Endometrium (tissue), 2 donors: ENCODE data around the gene PCK2.
A peak's percentile ranks its signal among the peaks of the same experiment; 100 is the strongest.

Experiments used
- FAIRE-seq: peaks from 2 replicates; lab custom pipeline; 2012; peaks lifted over from hg19 to GRCh38; lab: Jason Lieb, UNC
- donor health status: control.
- donor health status: control.

Gene PCK2

DNA sequence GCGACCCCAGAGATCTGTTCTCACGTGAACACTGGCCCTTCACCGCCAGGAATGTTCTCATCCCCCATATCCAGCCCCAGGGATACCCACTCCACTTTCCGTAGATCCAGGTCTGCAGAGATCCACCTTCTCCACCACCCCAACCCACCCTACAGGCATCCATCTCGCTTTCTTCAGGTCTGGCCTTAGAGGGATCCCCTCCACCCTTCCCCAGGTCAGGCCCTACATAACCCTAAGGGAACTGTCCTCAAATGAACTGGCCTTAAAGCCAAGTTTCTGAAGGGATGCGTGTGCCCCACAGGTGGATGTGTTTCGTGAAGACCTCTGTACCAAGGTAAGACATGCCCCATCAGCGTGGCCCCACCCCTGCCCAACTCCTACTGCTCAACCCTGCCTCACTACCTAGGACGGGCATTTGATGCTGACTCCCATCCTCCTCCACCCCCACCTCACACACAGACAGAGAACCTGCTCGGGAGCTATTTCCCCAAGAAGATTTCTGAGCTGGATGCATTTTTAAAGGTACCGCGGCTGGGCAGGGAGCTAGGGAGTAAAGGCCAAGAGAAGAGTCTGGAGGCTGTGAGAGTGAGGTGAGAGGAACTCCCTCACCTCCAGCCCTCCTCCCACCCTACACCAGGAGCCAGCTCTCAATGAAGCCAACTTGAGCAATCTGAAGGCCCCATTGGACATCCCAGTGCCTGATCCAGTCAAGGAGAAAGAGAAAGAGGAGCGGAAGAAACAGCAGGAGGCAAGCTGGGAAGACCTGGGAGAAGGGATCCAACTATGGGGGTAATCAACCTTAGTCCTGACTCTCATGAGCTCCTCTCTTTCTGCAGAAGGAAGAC lies 42.8 kb downstream of the PCK2 start:
- no peak for FAIRE-seq

DNA sequence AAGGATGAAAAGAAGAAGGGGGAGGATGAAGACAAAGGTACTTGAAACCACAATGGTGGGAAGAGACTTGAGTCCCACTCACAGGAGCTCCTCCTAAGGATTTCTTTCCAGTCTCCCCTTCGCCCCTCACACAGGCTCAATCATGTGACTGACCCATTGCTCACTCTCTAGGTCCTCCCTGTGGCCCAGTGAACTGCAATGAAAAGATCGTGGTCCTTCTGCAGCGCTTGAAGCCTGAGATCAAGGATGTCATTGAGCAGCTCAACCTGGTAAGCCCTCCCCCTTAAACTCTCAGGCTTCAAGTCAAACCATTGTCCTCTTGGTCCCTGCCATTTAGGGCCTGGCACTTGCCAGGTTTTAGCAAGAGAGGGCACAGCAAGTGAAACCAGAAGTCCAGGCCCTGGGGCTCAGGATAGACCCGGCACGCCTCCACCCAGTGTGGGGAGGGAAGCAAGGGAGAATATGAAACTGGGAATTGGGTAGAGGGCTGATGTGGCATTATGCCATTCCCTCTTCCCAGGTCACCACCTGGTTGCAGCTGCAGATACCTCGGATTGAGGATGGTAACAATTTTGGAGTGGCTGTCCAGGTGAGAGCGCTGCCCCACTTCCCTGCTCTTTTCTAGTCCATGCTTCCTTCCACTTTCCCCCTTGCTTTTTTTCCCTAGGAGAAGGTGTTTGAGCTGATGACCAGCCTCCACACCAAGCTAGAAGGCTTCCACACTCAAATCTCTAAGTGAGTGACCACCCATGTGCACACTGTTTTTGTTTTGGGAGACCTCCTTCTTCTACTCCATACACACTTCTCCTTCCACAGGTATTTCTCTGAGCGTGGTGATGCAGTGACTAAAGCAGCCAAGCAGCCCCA lies 43.7 kb downstream of the PCK2 start:
- no peak for FAIRE-seq

DNA sequence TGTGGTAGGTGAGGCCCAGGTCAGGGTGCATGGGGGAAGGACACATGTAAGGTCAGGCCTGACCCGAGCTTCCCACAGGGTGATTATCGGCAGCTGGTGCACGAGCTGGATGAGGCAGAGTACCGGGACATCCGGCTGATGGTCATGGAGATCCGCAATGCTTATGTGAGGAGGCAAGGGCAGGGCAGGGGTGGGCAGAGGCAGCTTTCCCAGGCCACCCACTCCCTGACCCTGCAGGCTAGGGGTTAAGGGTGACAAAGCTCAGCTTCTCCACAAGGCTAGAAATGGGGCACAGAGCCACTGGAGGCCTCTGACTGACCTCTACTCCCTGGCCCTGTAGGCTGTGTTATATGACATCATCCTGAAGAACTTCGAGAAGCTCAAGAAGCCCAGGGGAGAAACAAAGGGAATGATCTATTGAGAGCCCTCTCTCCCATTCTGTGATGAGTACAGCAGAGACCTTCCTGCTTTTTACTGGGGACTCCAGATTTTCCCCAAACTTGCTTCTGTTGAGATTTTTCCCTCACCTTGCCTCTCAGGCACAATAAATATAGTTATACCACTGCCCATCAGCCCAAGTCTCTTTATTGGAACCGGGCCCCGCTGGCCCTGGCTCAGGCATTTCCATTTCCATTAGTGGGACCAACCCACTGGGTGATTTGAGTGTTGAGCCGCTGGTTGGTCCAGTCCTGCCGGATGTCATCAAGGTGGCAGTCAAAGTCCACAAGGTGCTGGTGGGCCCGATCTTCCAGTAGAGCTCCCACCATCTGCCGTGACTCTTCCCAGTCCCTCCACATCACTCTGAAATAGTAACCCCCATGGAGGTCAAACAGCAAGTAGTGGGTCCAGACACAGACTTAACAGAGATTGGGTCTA lies 44.5 kb downstream of the PCK2 start:
- FAIRE-seq, result no peak

DNA sequence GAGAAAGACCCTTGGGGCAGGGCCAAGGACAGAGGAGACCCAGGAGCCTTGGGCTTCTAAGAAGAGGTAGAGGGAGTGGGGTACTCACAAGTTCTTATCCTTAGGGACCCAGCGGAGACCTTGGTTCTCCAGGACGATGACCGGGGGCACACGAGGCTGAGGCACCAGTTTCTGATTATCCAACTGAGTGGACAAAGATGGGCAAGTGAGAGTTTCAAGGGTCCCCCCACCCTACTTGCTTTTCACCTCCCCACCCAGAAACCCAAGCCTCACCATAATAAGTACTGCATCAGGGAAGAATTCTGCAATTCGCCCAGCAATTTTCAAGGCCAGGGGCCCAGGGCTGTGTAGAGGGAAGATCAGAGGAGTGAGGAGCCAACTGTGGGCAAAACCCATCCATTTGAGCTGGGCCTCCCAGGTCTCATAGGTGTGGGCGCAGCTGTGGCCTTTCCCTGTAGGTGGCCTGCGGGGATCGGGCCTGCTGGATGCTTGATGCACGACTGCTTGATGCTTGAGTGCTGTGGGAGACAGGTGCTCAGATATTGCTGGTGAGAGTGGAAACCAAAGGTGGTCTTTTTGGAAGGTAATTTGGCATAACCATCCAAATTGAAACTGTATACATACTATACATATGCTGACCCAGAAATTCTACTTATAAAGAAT lies 45.3 kb downstream of the PCK2 start:
- FAIRE-seq, result no peak

DNA sequence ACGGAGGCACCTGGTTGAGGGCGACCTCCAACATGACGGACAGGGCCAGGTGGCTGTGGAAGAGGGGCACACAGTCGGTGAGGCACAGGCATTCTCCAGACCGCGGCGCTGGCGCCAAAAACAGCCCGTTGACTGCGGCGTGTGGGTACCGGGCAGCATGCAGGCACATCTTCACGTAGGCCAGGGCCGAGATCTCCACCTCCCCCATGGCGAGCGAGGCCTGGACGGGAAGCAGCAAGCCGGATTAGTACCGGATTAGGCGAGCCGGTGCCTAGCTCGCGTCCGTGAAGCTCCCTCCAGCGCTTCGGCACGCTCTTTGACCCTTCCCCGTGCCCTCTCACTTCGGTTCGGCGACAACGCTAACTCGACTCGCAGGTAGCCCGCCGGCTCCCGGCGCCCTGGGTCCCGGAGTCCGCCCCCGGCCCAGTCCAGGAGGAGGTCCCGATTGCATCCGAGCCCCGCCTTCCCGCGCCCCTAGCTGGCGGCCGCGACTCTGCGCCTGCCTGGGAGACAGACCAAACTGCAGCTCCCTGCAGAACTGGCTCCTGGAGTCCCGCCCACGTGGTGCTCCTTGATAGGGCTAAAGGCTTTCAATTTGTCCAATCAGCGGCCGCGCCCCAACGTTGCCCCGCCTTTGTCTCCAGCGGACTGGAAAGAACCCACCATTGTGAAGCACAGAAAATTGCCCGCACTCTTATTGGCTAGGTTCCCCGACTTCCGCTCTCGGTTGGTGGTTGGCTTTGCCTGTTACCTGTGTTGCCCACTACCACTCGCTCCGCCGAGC lies 47.2 kb downstream of the PCK2 start, which contains the start of gene EMC9:
EMC9 (minus strand) TSS at position 495 of the 784 bp plus-strand sequence; CDS start at position 208, 287 bp downstream.
- FAIRE-seq, result peak; percentile 76

DNA sequence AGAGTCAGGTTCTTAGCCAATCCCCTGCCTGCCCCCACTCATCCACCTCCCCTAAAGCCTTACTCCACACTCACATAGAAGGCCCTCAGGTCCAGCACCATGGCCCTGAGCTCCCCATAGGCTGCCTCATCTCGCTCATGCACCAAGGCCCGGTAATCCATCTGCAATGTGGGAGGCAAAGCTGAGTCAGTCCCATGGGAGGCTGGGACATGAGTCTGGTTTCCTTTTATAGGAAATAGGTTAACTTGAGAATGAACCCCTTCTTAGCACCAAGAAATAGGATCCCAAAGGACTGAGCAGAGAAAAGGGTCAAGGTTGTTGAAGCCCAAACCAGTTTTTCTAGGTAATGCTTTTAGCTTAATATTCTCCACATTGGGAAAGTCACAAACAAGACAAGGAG lies 49.4 kb downstream of the PCK2 start:
- FAIRE-seq, result no peak

DNA sequence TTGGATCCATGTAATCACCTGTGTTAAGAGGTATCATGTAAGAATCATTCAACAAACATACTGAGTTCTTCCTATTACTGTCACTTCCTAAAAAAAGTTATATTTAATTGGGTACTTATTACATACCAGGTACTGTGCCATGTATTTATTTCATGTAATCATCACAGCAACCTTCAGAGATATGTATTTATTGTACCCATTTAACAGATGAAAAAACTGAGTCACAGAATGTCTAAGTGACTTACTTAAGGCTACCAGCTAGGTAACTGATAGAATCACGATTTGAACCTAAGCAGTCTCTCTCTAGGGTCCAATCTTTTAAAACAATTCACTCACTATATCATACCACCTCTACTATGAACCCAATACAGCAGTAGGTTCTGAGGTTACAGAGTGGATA lies 50.3 kb downstream of the PCK2 start:
- FAIRE-seq, result no peak

DNA sequence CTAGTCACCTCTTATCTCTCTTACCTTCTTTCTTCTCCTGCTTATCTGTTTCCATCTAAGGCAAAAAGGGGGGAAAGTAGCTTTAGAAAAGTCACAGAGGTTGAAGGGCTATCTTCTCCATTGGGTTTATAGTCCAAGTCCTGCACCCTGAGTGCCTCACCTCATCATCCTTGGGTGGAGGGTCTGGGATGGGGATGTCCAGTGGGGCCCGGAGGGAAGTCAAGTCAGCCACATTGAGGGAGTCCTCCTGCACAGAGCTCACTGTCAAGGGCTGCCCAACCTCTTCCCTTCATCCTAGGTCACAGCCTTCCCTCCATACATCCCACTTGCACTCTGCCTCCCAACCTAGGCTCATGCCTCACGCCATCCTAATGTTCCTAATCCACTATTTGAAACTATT lies 51.1 kb downstream of the PCK2 start:
- no peak for FAIRE-seq

DNA sequence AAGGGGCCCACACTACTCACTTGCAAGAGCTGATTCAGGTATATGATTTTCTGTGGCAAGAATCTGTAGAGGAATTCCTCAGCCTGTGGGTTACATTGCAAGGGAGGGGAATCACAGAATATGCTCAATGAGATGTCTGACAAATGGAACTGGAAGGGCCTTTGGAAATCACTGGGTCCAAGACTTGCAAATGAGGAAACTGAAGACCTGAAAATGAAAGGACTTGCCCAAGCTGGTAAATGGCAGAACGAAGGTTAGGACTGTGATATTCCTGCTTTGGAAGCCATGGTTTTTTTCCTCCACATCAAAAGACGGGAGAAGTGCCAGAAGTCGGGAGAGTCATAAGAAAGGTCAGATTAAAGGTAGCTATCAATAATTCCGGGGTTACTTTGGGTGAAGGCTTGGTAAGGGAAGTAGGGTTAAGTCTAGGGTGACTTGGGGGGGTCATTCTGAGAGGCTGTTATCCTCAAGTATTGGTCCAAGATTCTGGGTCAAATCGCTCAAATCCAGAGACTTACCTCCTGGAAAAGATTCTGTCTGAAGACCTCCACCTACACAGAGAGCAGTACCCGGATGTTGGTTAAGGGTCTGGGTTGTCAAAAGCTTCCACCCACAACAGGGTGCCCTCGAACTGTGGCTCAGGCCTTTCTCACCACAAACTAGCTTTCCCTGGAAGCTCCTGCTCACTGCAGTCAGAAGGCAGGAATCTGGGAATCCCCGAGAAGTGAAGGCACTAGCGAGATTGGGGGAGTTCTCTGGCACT lies 51.8 kb downstream of the PCK2 start:
- no peak for FAIRE-seq

DNA sequence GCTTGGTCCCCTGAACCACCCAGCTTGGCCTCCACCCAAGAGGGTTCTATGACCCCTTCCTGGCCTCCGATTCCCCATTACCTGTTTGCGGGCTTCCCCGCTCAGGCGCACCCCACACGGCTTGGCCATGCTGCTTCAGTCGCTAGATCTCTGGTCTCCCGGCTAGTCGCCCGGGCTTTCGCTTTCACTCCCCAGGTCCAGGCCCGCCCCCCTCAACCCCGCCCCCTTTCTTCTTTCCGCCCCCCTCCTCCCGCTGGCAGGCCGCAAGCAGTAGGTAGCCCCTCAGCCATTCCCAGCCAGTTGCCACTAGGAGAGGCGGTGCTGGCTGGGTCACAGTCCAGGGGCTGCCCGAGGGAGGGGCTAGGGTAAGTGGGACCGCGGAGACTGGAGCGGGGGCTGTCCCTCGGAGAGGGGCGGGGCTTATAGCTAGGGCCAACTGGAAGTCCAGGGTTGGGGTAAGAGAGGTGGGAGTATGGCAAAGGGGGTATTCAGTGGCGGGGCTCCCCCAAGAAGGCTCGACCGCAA lies 52.4 kb downstream of the PCK2 start, which contains the start of gene PSME2:
PSME2 (minus strand) TSS at position 158 of the 525 bp plus-strand sequence; CDS start at position 129, 29 bp downstream.
- FAIRE-seq, result peak; percentile 41

DNA sequence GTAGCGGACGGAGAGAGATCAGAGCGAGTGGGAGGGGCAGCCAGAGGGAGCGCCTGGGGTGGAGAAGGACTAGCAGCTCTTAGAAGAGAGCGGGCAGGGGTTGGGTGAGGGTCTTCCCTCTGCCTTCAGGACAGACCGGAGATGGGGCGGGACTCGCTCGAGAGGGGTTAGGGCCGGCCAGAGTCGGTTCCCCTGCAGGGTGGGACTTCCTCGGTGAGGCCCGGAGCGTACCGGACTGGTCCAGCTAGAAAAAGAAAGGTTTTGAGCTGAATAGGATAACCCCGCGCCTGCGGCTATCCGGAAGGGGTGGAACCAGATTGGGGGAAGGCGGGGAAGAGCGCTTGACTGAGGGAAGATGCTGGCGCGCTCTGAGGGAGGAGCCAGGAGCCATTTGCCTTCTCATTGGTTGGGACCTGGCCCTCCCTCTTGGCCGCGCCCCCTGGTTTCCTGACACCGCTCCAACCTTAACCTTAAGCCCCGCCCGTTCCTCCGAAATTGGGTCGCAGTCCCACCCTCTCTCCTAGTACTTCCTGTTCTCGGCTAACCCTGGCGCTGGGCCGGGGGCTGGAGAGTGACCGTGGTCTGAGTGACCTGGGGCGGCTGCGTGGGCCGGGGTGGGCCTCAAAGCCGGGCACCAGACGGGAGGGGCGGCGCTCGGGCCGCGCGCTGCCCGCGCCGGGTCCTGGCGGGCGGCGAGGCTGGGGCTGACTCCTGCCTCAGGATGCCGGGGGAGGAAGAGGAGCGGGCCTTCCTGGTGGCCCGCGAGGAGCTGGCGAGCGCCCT lies 53.1 kb downstream of the PCK2 start, which contains the start of gene RNF31:
RNF31 (plus strand) TSS at position 521 of the 783 bp plus-strand sequence; CDS start at position 722, 201 bp downstream.
- FAIRE-seq, result peak; percentile 95

DNA sequence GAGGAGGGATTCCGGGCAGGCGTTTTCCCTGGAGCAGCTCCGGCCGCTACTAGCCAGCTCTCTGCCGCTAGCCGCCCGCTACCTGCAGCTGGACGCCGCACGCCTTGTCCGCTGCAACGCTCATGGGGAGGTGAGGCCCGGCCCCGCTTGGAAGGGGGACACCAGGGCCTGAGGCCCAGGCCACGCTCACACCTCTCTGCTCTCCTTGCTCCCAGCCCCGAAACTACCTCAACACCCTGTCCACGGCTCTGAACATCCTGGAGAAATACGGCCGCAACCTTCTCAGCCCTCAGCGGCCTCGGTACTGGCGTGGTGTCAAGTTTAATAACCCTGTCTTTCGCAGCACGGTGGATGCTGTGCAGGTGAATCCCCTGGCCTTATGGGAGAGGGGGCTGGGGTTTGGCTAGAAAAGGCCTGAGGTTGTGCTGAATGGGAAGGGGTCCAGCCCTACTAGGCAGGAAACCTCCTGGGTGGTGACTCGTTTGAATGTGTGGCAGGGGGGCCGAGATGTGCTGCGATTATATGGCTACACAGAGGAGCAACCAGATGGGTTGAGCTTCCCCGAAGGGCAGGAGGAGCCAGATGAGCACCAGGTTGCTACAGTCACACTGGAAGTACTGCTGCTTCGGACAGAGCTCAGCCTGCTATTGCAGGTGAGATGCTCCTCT lies 53.8 kb downstream of the PCK2 start:
- no peak for FAIRE-seq

DNA sequence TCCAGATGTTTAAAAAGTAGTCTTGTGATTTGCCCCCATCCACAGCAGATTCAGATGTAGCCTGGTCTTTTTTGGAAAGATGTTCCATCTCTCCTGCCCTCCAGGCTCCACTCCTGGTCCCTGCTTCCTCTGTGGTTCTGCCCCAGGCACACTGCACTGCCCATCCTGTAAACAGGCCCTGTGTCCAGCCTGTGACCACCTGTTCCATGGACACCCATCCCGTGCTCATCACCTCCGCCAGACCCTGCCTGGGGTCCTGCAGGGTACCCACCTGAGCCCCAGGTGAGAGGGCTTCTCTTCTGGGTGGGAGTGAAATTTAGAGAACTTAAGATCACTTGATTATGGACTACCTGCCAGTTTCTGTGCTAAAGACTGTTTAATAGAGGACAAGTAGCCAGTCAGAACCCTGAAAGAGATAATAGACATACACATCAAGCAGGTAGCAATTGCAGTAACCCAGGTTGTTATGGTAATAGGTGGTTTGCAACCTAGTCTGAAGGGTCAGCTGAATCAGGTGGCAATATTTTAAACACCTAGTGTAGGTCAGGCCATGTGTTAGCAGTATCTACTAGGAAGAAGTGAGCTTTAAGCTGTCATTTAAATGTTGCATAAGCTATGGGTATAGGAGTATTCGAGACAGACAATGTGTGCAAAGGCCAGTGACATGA lies 55.3 kb downstream of the PCK2 start:
- no peak for FAIRE-seq

DNA sequence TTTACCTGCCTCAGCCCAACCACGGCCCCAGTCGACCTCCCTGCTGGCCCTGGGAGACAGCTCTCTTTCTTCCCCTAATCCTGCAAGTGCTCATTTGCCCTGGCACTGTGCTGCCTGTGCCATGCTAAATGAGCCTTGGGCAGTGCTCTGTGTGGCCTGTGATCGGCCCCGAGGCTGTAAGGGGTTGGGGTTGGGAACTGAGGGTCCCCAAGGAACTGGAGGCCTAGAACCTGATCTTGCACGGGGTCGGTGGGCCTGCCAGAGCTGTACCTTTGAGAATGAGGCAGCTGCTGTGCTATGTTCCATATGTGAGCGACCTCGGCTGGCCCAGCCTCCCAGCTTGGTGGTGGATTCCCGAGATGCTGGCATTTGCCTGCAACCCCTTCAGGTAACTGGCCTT lies 56.0 kb downstream of the PCK2 start:
- no peak for FAIRE-seq

DNA sequence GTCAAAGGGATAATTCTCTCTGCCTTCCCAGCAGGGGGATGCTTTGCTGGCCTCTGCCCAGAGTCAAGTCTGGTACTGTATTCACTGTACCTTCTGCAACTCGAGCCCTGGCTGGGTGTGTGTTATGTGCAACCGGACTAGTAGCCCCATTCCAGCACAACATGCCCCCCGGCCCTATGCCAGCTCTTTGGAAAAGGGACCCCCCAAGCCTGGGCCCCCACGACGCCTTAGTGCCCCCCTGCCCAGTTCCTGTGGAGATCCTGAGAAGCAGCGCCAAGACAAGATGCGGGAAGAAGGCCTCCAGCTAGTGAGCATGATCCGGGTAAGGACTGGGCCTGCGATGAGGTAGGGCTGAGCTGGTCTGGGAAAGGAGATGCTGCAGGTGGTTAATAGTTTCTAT lies 56.5 kb downstream of the PCK2 start:
- FAIRE-seq, result no peak

DNA sequence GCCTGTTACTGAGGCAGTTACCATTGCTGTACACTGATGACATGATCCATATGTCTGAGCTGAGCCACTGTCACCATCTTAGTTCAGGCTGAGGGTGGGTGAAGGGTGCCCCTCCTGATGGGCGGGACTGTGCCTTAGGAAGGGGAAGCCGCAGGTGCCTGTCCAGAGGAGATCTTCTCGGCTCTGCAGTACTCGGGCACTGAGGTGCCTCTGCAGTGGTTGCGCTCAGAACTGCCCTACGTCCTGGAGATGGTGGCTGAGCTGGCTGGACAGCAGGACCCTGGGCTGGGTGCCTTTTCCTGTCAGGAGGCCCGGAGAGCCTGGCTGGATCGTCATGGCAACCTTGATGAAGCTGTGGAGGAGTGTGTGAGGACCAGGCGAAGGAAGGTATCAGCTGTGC lies 56.9 kb downstream of the PCK2 start:
- no peak for FAIRE-seq

DNA sequence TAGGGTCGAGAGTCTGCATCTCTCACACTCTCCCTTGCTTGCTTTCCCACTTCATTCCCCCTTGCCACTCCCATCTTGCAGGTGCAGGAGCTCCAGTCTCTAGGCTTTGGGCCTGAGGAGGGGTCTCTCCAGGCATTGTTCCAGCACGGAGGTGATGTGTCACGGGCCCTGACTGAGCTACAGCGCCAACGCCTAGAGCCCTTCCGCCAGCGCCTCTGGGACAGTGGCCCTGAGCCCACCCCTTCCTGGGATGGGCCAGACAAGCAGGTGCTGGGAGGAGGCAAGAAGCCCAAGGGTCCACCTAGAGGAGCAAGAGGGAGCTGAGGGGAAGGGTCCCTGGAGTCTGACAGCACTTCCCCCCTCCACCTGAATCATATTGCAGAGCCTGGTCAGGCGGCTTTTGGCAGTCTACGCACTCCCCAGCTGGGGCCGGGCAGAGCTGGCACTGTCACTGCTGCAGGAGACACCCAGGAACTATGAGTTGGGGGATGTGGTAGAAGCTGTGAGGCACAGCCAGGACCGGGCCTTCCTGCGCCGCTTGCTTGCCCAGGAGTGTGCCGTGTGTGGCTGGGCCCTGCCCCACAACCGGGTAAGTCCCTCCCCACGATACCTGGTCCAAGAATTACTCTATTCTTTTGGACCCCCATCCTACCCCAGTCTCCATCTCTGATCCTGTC lies 57.4 kb downstream of the PCK2 start:
- no peak for FAIRE-seq
